Neutrophil (primary cell): Measurements from ENCODE around the gene CBFA2T2.

Experiments
- H3K27ac ChIP-seq: fragments of 200-600 bp; sonication (generic); 2 replicates; pipeline ENCODE4 v1.5.1; 2016; ENCODE audit warnings: mild to moderate bottlenecking, moderate library complexity
- H3K27me3 ChIP-seq: fragments of 200-600 bp; sonication (generic); 2 replicates; pipeline ENCODE4 v1.6.0; 2016; ENCODE audit warnings: mild to moderate bottlenecking
- H3K36me3 ChIP-seq: fragments of 200-600 bp; sonication (generic); 2 replicates; pipeline ENCODE4 v1.5.1; 2017
- H3K4me1 ChIP-seq, 2 experiments: fragments of 200-600 bp in 1 of 2; sonication (generic) in 1 of 2; 1 replicate in 1 of 2; 2 replicates in 1 of 2; pipeline versions ENCODE4 v1.5.1 to v1.6.1; 2013 to 2016; ENCODE audit warnings: low read depth in 1 of 2, low read length in 1 of 2, mild to moderate bottlenecking in 1 of 2, moderate library complexity in 1 of 2; ENCODE audit not compliant: control insufficient read depth in 1 of 2, insufficient read depth in 1 of 2
- H3K4me3 ChIP-seq, 2 experiments: fragments of 200-600 bp in 1 of 2; sonication (generic) in 1 of 2; 1 replicate in 1 of 2; 2 replicates in 1 of 2; pipeline ENCODE4 v1.5.1; 2013 to 2016; ENCODE audit warnings: low read depth in 1 of 2, low read length in 1 of 2, mild to moderate bottlenecking in 1 of 2, moderate library complexity in 1 of 2
- H3K9me3 ChIP-seq: fragments of 200-600 bp; sonication (generic); 2 replicates; pipeline ENCODE4 v1.5.1; 2016
- TF ChIP-seq, protein P1 (sequence below): fragments of 200-600 bp; sonication (generic); IDR thresholded peaks from 2 replicates; pipeline ENCODE4 v1.5.1; 2016; ENCODE audit warnings: antibody characterized with exemption

CBFA2T2 gene

DNA sequence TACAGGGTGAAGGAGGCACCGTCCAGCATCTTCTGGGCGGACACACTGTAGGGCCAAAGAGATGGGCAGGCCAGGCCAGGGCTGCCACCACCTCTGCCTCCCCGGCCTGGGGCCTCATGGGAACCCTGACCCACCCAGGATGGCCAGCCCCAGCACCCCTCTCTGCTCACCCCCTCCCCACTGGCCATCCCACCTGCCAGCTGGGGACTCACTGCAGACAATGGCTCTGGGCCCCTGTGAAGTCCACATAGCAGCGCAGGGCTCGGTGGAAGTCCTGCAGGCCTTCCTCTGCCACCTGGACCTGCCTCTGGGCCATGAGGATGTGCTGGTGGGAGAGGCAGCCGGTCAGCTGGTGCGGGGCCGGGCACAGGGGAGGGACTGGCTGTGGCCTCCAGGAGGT lies 168.6 kb downstream of the CBFA2T2 start:
- H3K4me3 ChIP-seq, result no peak overlapping the region
- H3K27me3 ChIP-seq, result peaks cover 5% of the 10 kb centered on the region
- no peaks in the 10 kb centered on the region for H3K9me3 ChIP-seq
- no peaks in the 10 kb centered on the region for H3K36me3 ChIP-seq
- TF ChIP-seq, protein P1, sequence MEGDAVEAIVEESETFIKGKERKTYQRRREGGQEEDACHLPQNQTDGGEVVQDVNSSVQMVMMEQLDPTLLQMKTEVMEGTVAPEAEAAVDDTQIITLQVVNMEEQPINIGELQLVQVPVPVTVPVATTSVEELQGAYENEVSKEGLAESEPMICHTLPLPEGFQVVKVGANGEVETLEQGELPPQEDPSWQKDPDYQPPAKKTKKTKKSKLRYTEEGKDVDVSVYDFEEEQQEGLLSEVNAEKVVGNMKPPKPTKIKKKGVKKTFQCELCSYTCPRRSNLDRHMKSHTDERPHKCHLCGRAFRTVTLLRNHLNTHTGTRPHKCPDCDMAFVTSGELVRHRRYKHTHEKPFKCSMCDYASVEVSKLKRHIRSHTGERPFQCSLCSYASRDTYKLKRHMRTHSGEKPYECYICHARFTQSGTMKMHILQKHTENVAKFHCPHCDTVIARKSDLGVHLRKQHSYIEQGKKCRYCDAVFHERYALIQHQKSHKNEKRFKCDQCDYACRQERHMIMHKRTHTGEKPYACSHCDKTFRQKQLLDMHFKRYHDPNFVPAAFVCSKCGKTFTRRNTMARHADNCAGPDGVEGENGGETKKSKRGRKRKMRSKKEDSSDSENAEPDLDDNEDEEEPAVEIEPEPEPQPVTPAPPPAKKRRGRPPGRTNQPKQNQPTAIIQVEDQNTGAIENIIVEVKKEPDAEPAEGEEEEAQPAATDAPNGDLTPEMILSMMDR, result no peak
- peaks cover 6 to 7% of the 10 kb centered on the region in 2 experiments for H3K4me1 ChIP-seq
- no peak overlapping the region for H3K27ac ChIP-seq

DNA sequence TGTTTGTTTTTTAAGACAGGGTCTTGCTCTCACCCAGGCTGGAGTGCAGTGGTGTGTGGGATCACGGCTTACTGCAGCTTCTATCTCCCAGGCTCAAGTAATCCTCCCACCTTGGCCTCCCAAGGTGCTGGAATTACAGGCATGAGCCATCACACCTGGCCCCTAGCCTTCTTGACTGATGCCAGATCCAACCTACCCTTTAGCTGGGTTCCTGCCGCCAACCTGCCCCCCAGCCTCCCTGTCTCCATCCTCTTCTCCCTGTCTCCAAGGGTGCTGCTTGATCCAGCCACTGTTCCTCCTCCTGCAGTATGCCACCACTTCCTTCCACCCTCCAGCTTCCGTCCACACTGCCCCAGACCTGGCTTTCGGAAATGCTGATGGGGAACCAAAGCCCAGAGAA lies 169.0 kb downstream of the CBFA2T2 start:
- no peak overlapping the region for H3K27ac ChIP-seq
- peaks cover 5% of the 10 kb centered on the region for H3K27me3 ChIP-seq
- no peak overlapping the region for H3K4me3 ChIP-seq
- H3K9me3 ChIP-seq, result no peaks in the 10 kb centered on the region
- no peaks in the 10 kb centered on the region for H3K36me3 ChIP-seq
- H3K4me1 ChIP-seq, result peaks cover 8 to 10% of the 10 kb centered on the region in 2 experiments
- TF ChIP-seq, protein P1, result no peak

DNA sequence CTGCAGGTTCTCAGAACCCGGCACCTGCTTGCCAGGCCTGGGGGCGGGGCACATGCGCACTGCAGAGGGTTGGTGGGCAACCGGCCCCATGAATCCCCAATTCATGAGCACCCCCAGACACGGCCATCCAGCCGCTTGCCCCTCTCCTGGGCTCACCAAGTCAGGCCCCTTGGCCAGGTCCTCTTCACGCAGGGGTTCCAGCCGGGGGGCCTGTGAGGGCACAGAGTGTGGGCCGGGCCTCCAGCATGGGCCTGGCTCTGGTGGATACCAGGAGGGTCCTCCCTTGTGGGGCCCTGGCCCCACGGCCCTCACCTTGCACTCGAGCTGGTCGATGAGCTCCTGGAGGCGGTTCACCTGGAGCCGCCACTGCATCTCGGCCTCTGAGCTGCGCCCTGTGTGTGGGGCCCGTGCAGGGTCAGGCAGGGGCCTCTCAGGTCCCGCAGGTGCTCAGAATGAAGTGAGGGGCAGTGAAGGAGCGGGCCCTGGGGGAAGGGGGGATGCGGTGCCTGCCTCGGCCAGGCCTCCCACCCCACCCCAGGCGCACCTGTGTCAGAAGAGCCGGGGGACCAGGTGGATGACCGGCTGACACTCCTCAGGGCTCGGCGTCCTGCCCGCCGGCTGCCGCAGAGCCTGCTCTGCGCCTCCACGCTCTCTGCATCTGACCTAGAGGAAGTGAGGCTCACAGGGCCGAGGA lies 169.6 kb downstream of the CBFA2T2 start:
- Histone ChIP-seq H3K9me3 (no peaks in the 10 kb centered on the region), H3K27ac (no peak overlapping the region), H3K27me3 (peaks cover 5% of the 10 kb centered on the region), H3K36me3 (no peaks in the 10 kb centered on the region), H3K4me3 (no peak overlapping the region), H3K4me1 (peaks cover 14 to 15% of the 10 kb centered on the region in 2 experiments)
- TF ChIP-seq, protein P1, result no peak

DNA sequence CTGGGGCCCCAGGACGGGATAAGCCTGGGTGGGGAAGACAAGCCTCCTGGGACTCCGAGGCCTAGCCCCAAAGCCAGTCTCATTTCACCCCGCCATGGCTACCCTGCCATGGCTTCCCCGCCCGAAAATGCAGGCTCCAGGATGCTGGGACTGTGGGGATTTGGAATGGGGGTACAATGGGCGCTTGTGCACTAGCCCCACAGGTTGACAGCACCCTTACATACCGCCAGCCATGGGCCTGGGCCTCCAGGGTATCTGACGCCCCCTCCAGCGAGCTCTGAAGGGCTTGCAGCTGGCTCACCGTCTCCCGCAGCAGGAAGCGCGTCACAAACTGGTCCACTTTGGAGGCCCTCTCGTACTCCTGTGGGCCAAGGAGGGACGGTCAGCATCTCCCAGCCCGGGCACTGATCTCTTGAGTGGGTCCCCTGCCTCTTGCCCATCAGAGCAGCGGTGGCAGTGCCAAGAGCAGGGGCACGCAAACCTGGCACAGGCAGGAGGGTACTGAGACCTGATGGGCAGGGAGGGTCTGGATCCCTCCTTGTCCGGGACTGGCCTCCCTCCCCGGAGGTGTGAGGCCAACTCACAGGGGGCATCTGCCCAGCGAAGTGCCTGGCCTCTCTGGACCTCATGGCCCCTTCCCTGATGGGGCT lies 170.3 kb downstream of the CBFA2T2 start:
- Histone ChIP-seq H3K27me3 (peaks cover 1% of the 10 kb centered on the region), H3K4me3 (no peak overlapping the region), H3K27ac (no peak overlapping the region), H3K36me3 (no peaks in the 10 kb centered on the region), H3K4me1 (peaks cover 17 to 18% of the 10 kb centered on the region in 2 experiments), H3K9me3 (no peaks in the 10 kb centered on the region)
- TF ChIP-seq, protein P1, result no peak

DNA sequence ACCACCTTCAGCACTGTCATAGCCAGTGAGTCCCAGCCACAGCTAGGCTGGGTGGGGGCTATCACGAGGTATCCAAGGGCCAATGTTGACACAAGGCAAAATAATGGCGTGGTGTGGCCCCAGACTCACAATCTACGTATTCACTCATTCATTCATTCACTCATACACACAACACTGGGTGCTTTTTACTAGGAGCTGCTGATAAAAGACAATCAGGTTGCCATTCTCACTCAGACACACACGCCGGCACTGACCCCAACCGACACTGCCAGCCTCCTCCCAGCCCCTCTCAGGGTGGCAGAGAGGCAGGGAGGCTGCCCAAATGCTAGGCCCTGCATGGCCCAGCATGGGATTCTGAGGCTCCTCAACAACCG lies 170.8 kb downstream of the CBFA2T2 start:
- TF ChIP-seq, protein P1, result no peak
- H3K9me3 ChIP-seq, result no peaks in the 10 kb centered on the region
- H3K27me3 ChIP-seq, result no peaks in the 10 kb centered on the region
- no peak overlapping the region for H3K27ac ChIP-seq
- H3K4me1 ChIP-seq, result peaks cover 17 to 18% of the 10 kb centered on the region in 2 experiments
- no peaks in the 10 kb centered on the region for H3K36me3 ChIP-seq
- H3K4me3 ChIP-seq, result no peak overlapping the region
